ELR (cell line): Measurements from ENCODE around the gene HEATR9.

Experiments
- DNase-seq: peaks from one replicate; pipeline ENCODE4 v3.0.0-alpha.2; 2015; ENCODE audit warnings: low read depth

HEATR9 gene

DNA sequence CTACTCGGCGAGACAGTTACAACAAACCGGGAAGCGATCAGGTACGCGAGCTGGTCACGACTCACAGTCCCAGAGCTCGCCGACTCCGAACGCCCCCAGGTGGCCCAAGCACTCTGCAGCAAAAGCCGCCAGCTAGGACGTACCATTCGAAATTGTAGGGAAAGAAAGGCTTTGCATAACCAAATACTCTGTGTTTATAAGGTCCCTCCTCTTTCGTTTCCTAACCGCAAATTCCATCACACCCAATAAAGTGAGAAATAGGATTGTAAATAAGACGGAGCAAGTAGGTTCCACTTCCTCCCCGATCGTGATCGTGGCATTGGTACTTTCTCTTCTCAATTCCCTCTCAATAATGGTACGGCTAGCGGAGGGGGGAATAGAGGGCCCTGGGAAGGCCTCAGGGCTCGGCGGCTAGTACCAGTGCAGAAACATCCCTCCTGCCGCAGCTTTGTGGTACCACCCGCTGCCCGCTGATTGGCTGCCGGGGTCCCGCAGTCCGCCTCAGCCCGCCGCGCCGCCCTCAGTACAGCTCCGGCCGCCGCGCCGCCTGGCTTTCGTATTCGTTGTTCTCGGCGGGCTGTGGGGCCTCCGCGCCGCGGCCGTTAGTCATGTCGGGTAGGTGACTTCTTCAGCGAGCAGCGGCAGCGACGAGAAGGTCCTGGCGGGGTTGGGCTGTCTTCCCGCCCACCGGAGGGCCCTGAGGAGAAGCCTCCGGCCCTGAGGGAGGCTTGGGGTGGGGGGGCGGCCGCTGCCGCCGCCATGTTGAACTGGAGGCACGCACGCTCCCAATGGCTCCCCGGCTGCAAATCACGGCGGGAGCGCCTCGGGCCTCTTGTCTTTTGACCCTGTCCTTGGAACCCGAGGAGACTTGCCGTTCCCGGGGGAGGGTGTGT, 59.5 kb downstream of the HEATR9 start, which contains the start of gene TAF15:
TSS of gene TAF15 (plus strand) at position 523 of the 893 bp plus-strand sequence. CDS start at position 609, 86 bp downstream.
- DNase-seq: peak; percentile 99

DNA sequence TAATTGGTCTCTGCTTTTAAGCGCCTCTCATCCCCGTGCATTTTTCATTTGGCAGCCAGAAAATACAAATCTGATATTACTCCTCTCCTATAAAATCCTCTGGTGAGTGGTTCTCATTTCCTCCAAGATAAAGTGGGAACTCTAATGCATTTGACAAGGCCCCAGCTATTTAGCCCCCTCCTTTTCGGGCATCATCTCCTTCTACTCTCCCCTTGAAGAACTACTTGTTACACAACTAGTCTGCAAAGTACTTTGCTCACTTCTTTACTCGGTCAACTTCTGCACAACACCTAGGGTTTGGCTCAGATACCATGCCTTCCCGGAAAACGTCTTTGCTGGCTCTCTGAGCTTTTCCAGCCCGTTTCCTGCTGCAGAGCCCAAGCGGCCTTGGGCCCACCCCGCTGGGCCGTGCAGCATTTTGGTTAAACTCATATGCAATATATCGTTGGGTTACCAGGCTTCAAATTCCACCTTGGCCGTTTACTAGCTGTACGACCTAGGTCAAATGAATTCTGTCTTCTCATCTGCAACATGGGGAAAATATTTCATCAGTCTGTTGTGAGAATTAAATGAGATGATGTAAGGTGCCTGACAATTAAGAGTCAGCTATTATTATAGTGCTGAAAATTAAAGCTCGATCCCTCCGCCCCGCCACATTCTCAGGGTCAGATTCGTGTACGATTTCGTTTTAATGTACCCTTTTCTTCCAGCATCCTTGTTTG, 60.3 kb downstream of the HEATR9 start:
- peak; percentile 36 for DNase-seq

DNA sequence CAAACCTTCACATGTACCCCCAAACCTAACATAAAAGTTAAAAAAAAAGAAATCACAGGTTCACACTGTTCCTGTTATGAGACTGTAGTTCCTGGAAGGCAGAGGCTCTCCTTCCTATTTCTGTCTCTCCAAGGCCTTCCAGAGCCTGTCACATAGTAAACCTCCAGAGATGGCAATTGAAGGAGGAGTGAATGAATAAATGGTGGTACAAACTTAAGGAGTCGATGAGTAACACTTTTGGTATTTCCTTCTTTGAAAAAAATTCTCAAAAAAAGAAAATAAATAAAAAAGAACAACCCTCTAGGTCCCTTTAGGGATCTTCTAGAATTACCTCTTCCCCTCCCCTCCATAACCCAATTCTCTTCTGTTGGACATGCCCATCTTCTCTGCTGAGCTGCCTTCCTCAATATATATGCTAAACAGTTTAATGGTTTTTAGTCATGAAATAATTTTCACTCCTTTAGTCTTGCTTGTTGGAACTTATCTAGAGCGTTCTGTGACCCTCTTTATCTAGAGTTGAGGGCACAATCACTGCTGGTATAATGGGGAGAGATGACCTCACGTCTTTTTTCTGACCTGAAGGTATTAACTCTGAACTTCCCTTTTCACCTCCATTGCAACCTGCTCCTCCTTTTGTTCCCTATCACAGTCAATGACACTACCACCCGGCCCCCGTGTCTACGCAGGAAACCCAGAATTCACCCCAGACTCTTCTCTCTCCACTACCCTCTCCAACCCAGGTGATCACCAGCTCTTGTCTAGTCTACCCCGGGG, 61.1 kb downstream of the HEATR9 start:
- DNase-seq: peak; percentile 82
